HG02571 (cell line): ENCODE data around the gene ZBTB2.
"Not testable (repeated sequence)": the region's sequence is repeated elsewhere in the genome, so short reads cannot be mapped to it uniquely, and the experiment has no call there.

Experiments
- ATAC-seq: cut with Tn5 transposase; IDR thresholded peaks from one replicate; pipeline ENCODE4 v1.9.1; 2021; ENCODE audit warnings: mild to moderate bottlenecking, moderate library complexity; ENCODE audit not compliant: unreplicated experiment

ZBTB2 gene

DNA sequence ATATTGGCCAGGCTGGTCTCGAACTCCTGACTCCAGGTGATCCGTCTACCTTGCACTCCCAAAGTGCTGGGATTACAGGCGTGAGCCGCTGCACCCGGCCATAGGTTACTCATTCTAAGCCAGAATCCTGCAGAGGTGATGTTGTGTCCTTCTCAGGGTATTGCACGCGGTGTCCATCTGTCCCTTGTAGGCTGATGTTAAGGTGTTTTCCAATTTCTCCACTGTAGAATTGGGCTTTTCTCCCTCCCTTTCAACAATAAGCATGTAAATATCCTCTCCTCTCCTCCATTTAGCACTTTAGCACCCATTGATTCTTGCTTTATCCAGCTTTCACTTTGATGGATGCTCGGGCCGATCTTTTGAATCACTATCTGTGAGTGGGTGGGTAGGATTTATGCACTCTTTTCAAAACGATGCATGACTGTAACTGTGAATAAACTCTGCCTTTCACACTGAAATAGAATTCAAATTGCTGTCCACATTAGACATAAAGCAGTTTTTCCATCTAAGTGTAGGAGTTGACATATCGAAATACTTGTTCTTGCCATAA, 52.6 kb downstream of the ZBTB2 start:
- ATAC-seq: no peak

DNA sequence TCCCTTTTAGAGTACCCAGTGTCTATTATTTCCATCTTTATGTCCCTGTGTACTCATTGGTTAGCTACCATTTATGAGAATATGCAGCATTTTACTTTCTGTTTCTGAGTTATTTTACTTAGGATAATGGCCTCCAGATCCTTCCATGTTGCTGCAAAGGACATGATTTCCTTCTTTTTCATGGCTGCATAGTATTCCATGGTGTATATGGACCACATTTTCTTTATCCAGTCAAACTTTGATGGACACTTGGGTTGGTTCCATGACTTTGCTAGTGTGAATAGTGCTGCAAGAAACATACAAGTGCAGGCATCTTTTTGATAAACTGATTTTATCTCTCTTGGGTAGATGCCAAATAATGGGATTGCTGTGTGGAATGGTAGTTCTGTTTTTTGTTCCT, 55.4 kb downstream of the ZBTB2 start:
- no peak for ATAC-seq

DNA sequence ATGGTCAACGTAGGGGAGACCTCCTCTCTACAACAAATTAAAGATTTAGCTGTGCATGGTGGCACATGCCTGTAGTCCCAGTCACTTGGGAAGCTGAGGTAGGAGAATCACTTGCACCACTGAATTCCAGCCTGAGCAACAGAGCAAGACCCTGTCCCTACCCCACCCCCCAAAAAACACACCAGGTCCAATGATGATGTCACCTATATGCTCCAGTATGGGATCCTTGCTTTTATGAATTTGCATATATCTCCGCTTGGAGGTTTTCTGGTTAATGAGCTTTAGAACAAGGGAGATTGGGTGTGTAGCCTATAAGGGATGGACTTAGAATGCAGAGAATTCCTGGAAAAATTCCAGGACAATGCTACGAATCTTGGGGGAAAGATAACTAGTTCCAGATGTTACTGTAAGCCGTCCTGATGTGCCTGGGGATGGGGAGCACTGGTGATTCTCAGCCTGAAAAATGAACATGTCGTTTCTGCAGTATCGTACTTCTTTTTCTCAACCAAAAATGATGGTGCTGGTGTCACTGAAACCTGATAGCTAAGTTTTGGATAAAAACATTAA, 61.1 kb downstream of the ZBTB2 start:
- no peak for ATAC-seq

DNA sequence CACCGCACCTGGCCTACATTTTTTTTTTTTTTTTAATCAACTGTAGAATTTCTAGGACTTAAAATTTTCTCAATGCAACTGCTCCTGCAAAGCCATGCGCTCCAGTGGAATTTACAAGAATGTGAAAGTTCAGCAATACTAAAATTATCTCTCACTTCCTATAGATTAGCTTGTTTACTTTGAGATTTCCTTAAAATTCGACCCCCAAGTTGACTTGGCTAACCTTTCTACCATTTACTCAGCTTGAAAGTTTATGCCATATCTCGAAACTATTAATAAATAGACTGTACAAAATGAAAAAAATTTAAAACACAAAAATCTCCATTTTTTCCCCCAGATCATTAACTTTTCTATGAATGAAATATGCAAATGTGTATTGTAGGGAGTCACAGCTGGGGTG, 64.3 kb downstream of the ZBTB2 start:
- no peak for ATAC-seq

DNA sequence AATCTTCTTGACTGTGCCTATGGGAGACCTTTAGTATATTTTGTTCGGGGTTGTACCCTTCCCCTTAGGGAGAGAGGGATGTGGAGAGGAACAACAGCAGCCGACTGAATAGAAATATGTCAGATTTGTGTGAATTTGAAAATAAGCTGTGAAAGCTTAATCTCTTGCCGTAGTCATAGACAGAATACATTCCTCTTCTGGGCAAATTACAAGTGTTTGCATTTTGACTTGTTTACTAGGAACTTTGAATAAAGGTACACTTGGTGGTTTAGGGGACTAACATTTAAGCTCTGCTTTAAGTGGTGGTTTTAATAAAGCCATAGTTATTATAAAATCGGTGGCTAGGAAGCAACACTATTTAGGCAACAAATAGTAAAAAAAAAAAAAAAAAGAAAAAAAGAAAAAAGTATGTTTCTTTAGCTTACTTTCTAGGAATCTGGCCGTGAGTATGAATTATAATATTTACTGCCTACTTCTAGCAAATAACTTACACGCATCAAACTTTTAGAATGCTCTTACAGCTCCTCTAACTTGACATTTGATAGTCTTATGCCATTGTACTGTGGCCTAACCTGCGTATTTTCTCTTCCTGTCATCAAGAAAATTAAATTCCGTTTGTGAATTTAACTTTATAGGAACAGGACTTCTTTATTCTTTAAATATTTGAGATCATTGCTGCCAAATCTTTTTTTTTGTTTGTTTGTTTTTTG, 65.1 kb downstream of the ZBTB2 start:
- no peak for ATAC-seq

DNA sequence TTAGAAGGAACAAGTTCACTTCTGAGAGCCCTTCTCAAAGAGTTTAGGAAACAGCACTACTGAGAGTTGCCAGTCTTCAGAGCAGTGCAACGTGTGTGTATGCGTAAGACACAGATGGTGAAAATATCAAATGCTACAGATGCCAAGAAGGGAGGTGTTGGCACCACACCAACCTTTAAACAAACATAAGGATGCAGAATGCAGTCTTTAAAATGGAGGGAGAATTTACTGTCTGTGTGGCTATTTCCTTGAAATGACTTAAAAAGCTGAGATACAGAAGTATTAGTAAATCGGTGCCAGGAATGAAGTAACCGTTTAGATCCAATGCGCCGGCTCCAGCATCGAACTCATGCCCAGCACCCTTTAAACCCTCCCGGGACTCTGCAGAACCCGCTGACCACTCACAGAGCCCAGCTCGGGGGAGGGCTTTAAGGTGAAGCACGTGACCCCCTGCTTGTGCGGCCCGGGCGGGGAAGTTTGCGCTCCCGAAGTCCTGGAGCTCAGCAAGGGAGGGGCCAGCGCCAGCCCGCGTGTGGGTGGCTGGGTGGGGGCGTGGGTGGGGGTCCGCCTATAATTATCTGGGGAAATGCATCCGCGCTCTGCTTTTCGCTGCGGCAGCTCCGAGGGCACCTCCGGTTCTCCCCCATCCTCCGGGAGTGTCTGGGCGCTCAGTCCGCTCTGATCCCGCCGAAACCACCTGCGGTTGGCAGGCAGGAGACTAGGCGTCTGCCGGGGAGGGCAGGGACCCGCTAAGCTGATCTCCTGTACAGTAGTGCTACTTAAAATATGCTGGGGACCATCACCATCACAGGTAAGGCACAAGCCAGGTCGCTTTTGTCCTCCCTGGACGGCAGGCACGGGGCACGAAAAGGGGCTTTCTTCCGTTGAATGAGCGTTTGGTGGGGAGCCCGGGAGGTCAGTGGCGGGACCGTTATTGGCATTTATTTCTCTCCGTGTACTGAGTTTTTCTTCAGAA, 66.0 kb downstream of the ZBTB2 start:
- ATAC-seq: no peak

DNA sequence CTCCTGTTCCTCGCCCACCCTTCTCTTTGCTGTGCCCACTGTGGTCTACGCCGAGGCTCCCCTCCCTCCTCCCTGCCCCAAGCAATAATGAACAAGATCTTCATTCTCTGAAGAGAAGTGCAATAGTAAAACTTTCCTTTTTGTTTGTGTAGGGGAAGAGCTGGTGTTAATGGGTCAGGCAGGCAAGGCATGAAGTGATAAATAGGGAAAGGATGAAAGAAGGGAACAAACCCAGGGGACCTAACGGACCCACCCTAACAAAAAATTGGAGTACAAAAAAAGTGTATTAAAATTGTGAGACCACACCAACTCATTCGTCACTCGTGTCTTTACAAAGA, 66.9 kb downstream of the ZBTB2 start:
- ATAC-seq: no peak

DNA sequence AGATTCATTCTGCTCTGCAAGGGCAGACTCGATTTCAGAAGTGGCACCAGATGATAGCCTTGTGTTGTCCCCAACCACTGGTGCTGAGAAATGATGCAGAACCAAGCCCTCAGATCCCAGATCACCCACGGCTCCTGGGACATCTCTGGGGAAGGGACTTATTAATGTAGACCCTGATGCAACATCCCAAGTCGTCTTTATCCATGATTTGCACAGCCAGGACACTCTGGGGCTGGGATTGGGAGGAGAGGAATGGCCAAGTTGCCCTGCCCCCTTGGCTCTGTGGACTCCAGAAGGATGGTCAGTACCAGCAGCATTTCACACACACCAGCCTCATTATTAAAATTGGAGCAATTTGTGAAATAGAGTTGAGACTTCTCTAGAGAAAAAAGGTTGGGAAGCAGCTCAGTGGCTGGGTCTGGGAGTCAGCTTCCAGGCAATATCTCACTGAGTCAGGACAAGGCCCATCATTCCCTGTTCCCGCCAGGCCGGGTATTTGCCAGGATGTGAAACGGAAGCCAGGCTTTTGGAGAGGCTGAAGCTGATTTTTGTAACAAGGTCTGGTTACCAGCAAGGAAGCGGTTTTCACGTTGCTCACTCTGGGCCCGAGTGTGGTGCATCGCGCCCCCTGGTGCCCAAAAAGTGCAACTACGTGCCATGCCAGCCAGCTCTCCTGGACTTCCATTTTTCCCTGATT, 67.4 kb downstream of the ZBTB2 start:
- no peak for ATAC-seq

DNA sequence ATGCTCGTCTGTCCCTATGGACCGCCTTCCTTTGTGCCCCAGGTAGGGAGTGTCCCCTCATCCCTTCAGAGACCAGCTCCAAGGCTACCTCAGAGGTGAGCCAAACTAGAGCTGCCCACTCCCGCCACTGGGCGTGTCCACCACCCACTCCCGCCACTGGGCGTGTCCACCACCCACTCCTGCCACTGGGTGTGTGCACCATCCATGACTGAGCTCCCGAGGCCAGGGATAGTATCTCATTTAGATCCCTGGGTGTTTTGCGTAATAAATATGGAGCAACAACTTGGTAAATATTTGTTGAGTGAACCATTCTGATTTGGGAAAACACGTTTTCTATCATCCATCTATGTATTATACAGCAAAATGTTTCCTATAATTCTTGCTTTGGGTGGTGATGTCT, 68.8 kb downstream of the ZBTB2 start:
- no peak for ATAC-seq

DNA sequence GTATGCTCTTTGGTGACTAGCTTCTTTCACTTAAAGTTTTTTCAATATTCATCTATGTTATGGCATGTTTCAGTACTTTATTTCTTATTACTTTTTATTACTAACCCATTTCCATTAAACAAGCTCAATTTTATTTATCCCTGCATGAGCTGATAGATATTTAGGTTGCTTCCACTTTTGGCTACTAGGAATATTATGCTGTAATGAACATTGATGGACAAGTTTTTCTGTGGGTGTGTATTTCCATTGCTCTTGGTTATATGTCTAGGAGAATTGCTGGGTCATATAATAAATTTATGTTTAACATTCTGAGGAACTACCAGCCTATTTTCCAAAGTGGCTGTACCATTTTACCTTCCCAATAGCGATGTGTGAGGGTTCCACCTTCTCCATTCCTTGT, 69.9 kb downstream of the ZBTB2 start:
- ATAC-seq: no peak

DNA sequence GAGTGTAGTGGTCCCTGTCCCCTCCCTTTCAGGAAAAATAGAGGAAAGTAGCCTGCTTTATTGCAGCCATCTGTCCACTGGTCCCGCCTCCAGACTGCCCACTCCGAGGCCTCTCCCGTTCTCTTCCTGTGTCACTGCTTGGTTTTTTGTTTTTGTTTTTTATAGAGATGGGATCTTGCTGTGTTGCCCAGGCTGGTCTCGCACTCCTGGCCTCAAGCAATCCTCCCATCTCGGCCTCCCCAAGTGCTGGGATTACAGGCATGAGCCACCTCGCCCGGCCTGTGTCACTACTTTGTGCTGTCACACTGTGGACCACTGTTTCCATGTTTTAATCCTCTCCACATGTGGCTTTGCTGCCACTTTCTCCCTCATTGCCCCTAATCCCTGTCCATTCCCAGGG, 71.2 kb downstream of the ZBTB2 start:
- no peak for ATAC-seq

DNA sequence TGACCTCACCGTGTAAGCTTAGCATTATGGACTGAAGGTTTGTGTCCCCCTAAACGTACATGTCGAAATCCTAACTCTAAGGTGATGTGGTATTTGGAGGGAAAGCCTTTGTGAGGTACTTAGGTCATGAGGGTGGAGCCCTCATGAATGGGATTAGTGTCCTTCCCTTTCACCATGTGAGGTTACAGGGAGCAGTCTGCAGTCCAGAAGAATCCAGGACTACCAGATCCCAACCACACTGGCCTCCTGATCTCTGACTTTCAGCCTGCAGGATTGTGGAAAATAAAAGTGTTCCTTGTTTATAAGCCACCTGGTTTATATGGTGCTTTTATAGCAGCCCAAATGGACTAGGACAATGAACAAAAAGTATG, 73.4 kb downstream of the ZBTB2 start:
- ATAC-seq: no peak

DNA sequence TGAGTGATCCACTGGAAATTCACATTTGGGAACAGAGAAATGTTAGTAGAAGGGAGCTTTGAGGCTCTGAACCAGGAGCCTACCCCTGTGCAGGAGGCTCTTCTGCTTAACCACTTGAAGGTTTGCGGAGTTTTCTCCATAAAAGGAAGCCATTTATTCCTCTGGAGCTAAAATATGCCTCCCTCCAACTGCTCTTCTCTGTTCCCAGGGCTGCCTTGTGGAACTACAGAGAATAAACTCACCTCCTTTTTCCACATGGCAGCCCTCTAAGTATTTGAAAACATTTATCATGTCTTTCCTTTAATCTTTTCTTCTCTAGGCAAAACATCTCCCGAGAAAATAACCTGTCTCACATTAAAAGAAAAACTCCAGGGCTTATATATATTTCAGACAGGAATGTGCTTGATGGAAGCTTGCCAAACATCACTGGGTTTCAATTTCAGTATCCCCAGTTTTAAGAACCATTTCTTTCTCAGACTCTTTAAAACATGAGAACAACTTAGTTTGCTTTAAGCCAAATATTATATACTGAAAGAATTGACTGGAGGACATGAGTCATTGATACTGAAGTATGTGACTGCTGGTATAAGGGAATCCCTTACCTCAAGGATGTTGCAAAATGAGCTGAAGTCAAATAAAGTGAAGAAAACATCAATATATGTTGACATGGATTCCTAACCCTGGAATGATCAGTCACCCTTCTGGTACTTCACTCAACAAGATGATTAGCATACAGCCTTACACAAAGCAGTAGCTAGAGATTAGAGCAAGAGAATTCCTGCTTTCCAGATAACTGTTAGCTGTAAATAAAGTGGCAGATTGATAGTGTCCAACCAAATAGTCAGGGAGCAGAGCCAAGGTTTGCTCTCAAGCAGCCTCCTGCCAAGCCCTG, 74.0 kb downstream of the ZBTB2 start:
- no peak for ATAC-seq

DNA sequence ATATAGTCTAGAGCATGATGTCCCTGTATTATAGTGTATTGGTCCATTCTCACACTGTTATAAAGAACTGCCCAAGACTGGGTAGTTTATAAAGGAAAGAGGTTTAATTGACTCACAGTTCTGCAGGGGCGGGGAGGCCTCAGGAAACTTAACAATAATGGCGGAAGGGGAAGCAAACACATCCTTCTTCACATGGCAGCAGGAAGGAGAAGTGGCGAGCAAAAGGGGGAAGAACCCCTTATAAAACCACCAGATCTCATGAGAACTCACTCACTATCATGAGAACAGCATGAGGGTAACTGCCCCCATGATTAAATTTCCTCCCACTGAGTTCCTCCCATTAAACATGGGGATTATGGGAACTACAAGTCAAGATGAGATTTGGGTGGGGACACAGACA, 75.7 kb downstream of the ZBTB2 start:
- not testable (repeated sequence) for ATAC-seq
